Brain microvascular endothelial cell (primary cell): ENCODE data around the gene CMTR2.

ENCODE experiments used
- DNase-seq: peaks from one replicate; pipeline ENCODE4 v3.0.0-alpha.2; 2020
- H3K27ac ChIP-seq: fragments of 250-450 bp; sonication (Bioruptor Pico); 2 replicates; pipeline ENCODE4 v1.5.1; 2020; ENCODE audit warnings: mild to moderate bottlenecking, moderate library complexity
- H3K27me3 ChIP-seq: fragments of 250-450 bp; sonication (Bioruptor Pico); replicated peaks from 2 replicates; pipeline ENCODE4 v1.5.1; 2020; ENCODE audit warnings: mild to moderate bottlenecking
- H3K36me3 ChIP-seq: fragments of 250-450 bp; sonication (Bioruptor Pico); replicated peaks from 2 replicates; pipeline ENCODE4 v1.5.1; 2020; ENCODE audit warnings: mild to moderate bottlenecking
- H3K4me3 ChIP-seq: 2 replicates; pipeline ENCODE4 v1.5.1; 2011; ENCODE audit warnings: low read depth, mild to moderate bottlenecking, control low read depth, low read length, moderate library complexity
- CTCF ChIP-seq: IDR thresholded peaks from 2 replicates; pipeline ENCODE4 v1.5.1; 2011; ENCODE audit warnings: low read depth, mild to moderate bottlenecking, moderate library complexity, low read length, control low read depth, inconsistent platforms; ENCODE audit errors: missing control alignments
- in situ Hi-C: cut with HindIII; loops from 2 replicates; pipeline ENCODE4 v1.10.0; 2017; ENCODE audit warnings: low sequenced_read_pairs, low pct_ligation_motif_present

Gene CMTR2

GRCh38 chr16:71249399-71249798, 39.8 kb downstream of the CMTR2 start:
- DNase-seq, result no peak
- no peaks in the 10 kb centered on the region for H3K36me3 ChIP-seq
- no peaks in the 10 kb centered on the region for H3K27me3 ChIP-seq
- in situ Hi-C loops, result no loop called here
- H3K4me3 ChIP-seq, result no peak overlapping the region
- H3K27ac ChIP-seq, result no peak overlapping the region
- no peak for TF ChIP-seq CTCF

GRCh38 chr16:71247478-71247877, 41.7 kb downstream of the CMTR2 start:
- in situ Hi-C loops, result no loop called here
- Histone ChIP-seq H3K27ac (no peak overlapping the region), H3K27me3 (no peaks in the 10 kb centered on the region), H3K36me3 (no peaks in the 10 kb centered on the region), H3K4me3 (no peak overlapping the region)
- no peak for DNase-seq
- no peak for TF ChIP-seq CTCF

GRCh38 chr16:71246309-71246708, 42.9 kb downstream of the CMTR2 start:
- no peak for DNase-seq
- Histone ChIP-seq H3K36me3 (no peaks in the 10 kb centered on the region), H3K27me3 (no peaks in the 10 kb centered on the region), H3K27ac (no peak overlapping the region), H3K4me3 (no peak overlapping the region)
- TF ChIP-seq CTCF, result no peak
- in situ Hi-C loops, result no loop called here

- Histone ChIP-seq H3K4me3 (no peak overlapping the region), H3K27ac (no peak overlapping the region), H3K36me3 (no peaks in the 10 kb centered on the region), H3K27me3 (no peaks in the 10 kb centered on the region)
- TF ChIP-seq CTCF, result no peak
- in situ Hi-C loops, result no loop called here
- no peak for DNase-seq
Observed at GRCh38 chr16:71244521-71244920, 44.7 kb downstream of the CMTR2 start.

GRCh38 chr16:71242601-71243000, 46.6 kb downstream of the CMTR2 start:
- TF ChIP-seq CTCF, result no peak
- Histone ChIP-seq H3K27ac (no peak overlapping the region), H3K27me3 (no peaks in the 10 kb centered on the region), H3K4me3 (no peak overlapping the region), H3K36me3 (no peaks in the 10 kb centered on the region)
- in situ Hi-C loops, result no loop called here
- no peak for DNase-seq

- no peaks in the 10 kb centered on the region for H3K27me3 ChIP-seq
- H3K4me3 ChIP-seq, result no peak overlapping the region
- no peaks in the 10 kb centered on the region for H3K36me3 ChIP-seq
- in situ Hi-C loops, result no loop called here
- no peak for TF ChIP-seq CTCF
- no peak for DNase-seq
- no peak overlapping the region for H3K27ac ChIP-seq
Observed at GRCh38 chr16:71242036-71242435, 47.2 kb downstream of the CMTR2 start.
